Esophagus squamous epithelium (tissue), 5 donors: ENCODE results near the gene SNORC. TPM values are rescaled to one million over a fixed set of nuclear protein-coding genes. Genes with fewer than 3 reads are reported as not detected.

Experiments used
- DNase-seq: peaks from one replicate; lab custom pipeline; 2025; lab: John Stamatoyannopoulos, UW
- H3K27ac ChIP-seq, 4 donors: fragments of 200-600 bp; sonication (generic); one replicate each; pipeline ENCODE4 v1.5.1; 2016 to 2019; ENCODE audit warnings: mild to moderate bottlenecking in 1 of 4
- H3K27me3 ChIP-seq, 4 donors: fragments of 200-600 bp; sonication (generic); 1 replicate in 3 of 4; 2 replicates in 1 of 4; pipeline versions ENCODE4 v1.5.1 to v1.6.0; 2017 to 2021; ENCODE audit warnings: antibody characterized with exemption in 1 of 4
- H3K36me3 ChIP-seq, 3 donors: fragments of 200-600 bp; sonication (generic); one replicate each; pipeline ENCODE4 v1.5.1; 2016 to 2019
- H3K4me1 ChIP-seq, 3 donors: fragments of 200-600 bp; sonication (generic); one replicate each; pipeline ENCODE4 v1.5.1; 2017 to 2019
- H3K4me3 ChIP-seq, 4 donors: fragments of 200-600 bp; sonication (generic); 1 replicate in 3 of 4; 2 replicates in 1 of 4; pipeline ENCODE4 v1.5.1; 2016 to 2019; ENCODE audit warnings: mild to moderate bottlenecking in 2 of 4, moderate library complexity in 1 of 4
- H3K9me3 ChIP-seq, 3 donors: fragments of 200-600 bp; sonication (generic); one replicate each; pipeline ENCODE4 v1.5.1; 2016 to 2019
- POLR2A ChIP-seq, 4 donors: fragments of 450-650 bp; IDR thresholded peaks; one replicate each; pipeline ENCODE4 v1.6.1; 2017; ENCODE audit warnings: antibody characterized with exemption in 4 of 4, mild to moderate bottlenecking in 4 of 4, moderate library complexity in 3 of 4
- WGBS, 2 donors: methylation state at CpG; one replicate each; pipeline ENCODE4 v1.1.5; 2018; 5-methylcytosine and 5-hydroxymethylcytosine counted together
- intact Hi-C: fragments of 100-400 bp; cut with DNase I; formaldehyde crosslinking; loops from one replicate; pipeline ENCODE4 v1.15.0; 2022
- total RNA-seq, 4 donors: library from RNA; depleted of rRNA; stranded (reverse); fragments of >200 nt; gene quantifications; one replicate each; pipeline ENCODE4 v1.1.0, GENCODE V29; 2016
- TF ChIP-seq, protein P1 (sequence below), 6 experiments: fragments of 450-650 bp in 4 of 6; fragments of 200-600 bp in 2 of 6; sonication (generic) in 2 of 6; IDR thresholded peaks; one replicate each; pipeline ENCODE4 v1.5.1; 2016 to 2019; ENCODE audit warnings: antibody characterized with exemption in 6 of 6, mild to moderate bottlenecking in 4 of 6, moderate library complexity in 4 of 6
- donor health status: DM: yes; HTN: yes; CAD: no.

Gene SNORC
- total RNA-seq, 4 donors from 2014 or later = 0.26 to 0.83 (median 0.66) TPM

- Histone ChIP-seq H3K27ac (no peak overlapping the region), H3K4me3 (no peak overlapping the region), H3K9me3 (no peaks in the 10 kb centered on the region), H3K27me3 (peaks cover 0 to 27% (median 0%) of the 10 kb centered on the region in 4 donors), H3K36me3 (no peaks in the 10 kb centered on the region), H3K4me1 (peaks cover 8 to 30% (median 18%) of the 10 kb centered on the region in 3 donors)
- 91 to 93% methylated on average over 8 to 13 of the region's 22 CpGs for WGBS, 2 donors
- intact Hi-C loops = no loop called here
- TF ChIP-seq, protein P1, sequence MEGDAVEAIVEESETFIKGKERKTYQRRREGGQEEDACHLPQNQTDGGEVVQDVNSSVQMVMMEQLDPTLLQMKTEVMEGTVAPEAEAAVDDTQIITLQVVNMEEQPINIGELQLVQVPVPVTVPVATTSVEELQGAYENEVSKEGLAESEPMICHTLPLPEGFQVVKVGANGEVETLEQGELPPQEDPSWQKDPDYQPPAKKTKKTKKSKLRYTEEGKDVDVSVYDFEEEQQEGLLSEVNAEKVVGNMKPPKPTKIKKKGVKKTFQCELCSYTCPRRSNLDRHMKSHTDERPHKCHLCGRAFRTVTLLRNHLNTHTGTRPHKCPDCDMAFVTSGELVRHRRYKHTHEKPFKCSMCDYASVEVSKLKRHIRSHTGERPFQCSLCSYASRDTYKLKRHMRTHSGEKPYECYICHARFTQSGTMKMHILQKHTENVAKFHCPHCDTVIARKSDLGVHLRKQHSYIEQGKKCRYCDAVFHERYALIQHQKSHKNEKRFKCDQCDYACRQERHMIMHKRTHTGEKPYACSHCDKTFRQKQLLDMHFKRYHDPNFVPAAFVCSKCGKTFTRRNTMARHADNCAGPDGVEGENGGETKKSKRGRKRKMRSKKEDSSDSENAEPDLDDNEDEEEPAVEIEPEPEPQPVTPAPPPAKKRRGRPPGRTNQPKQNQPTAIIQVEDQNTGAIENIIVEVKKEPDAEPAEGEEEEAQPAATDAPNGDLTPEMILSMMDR (IDR thresholded peaks at IDR 0.05) = no peak
- TF ChIP-seq POLR2A (IDR thresholded peaks at IDR 0.05) = no peak
- DNase-seq = no peak
Measured at GRCh38 chr2:232871835-232872736, 2.0 kb downstream of the SNORC start.

- TF ChIP-seq, protein P1 (IDR thresholded peaks at IDR 0.05) = no peak
- TF ChIP-seq POLR2A (IDR thresholded peaks at IDR 0.05) = no peak
- WGBS, 2 donors = no CpG with 5 or more reads among the region's 9 CpGs
- no peak overlapping the region for H3K4me3 ChIP-seq
- DNase-seq = no peak
- no peaks in the 10 kb centered on the region for H3K9me3 ChIP-seq
- intact Hi-C loops = no loop called here
- H3K4me1 ChIP-seq = peaks cover 8 to 32% (median 18%) of the 10 kb centered on the region in 3 donors
- no peaks in the 10 kb centered on the region for H3K36me3 ChIP-seq
- no peak overlapping the region for H3K27ac ChIP-seq
- H3K27me3 ChIP-seq = peaks cover 0 to 34% (median 0%) of the 10 kb centered on the region in 4 donors
Measured at GRCh38 chr2:232872826-232873225, 2.8 kb downstream of the SNORC start.

DNA sequence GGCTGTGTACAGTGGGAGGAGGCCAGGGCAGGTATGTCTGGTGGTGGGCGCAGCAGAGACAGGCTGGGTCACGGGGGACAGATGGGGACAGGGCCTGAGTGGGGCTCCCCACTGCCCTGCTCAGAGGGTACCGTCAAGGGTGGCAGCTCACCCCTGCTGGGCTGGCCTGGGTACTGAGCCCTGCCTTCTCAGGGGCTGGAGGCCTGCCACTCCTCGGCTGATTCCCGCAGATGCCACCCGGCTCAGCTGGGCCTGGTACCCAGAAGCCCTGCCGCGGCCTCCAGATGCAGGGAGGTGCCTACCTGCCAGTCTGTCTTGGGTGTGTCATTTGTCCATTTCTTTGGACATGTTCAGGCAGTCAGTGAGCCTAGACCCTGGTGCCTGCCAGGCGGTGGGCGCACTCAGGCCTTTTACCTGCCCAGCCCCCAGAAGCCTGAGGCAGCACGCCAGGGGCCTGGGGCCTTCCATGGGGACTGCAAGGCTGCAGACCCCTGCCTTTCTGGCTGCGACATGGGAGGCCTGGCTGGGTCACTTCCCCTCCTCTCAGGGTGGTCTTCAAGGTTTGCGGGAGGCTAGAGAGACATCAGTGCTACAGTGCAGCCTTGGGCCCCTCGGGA, 3.3 kb downstream of the SNORC start:
- TF ChIP-seq, protein P1 (IDR thresholded peaks at IDR 0.05) = no peak
- TF ChIP-seq POLR2A (IDR thresholded peaks at IDR 0.05) = no peak
- DNase-seq = no peak

DNA sequence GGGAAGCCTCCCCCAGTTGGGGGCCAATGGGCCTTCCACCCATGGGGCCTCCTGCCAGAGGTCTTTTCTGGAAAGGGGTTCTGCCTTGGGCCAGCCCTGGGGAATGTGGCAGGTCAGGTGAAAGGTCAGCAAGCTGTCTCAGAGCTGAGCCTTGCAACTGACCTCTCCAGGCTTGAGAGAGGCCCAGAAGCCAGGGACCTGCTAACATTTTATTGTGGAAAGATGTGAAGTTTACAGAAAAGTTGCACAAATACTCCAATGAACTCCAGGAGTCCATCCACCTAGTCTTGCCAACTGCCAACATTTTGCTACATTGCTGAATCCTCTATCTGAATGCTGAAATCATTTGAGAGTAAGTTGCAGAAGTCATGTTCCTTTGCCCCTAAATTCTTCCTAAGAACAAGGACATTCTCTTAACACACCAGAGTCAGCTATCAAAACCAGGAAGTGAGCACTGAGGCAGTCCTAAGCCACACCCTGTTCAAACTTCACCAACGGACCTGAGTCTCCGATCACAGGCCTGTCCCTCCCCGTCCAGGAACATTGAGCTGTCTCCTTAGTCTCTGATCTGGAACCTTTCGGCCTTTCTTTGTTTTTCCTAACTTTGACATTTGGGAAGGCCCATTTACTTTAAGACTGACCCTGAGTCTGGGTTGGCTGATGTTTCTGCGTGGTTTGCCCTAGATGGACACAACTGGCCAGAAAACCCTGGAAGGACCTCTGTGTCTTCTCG, 4.0 kb downstream of the SNORC start:
- Histone ChIP-seq H3K27ac (no peak overlapping the region), H3K27me3 (peaks cover 0 to 34% (median 0%) of the 10 kb centered on the region in 4 donors), H3K4me3 (no peak overlapping the region), H3K36me3 (peaks cover 0 to 3% (median 0%) of the 10 kb centered on the region in 3 donors), H3K4me1 (peaks cover 8 to 32% (median 18%) of the 10 kb centered on the region in 3 donors), H3K9me3 (no peaks in the 10 kb centered on the region)
- 57 to 76% methylated on average over 4 to 5 of the region's 6 CpGs for WGBS, 2 donors
- no peak for TF ChIP-seq POLR2A (IDR thresholded peaks at IDR 0.05)
- TF ChIP-seq, protein P1 (IDR thresholded peaks at IDR 0.05) = no peak
- intact Hi-C loops = no loop called here
- DNase-seq = no peak

More for the DNA sequence above, 3.3 kb downstream of the SNORC start:
- intact Hi-C loops = no loop called here
- H3K4me3 ChIP-seq = no peak overlapping the region
- no peaks in the 10 kb centered on the region for H3K36me3 ChIP-seq
- H3K4me1 ChIP-seq = peaks cover 8 to 32% (median 18%) of the 10 kb centered on the region in 3 donors
- no peak overlapping the region for H3K27ac ChIP-seq
- no peaks in the 10 kb centered on the region for H3K9me3 ChIP-seq
- peaks cover 0 to 34% (median 0%) of the 10 kb centered on the region in 4 donors for H3K27me3 ChIP-seq
- 89 to 93% methylated on average over 3 of the region's 14 CpGs for WGBS, 2 donors
